T-cell (primary cell): ENCODE data around the gene MICU1. TPM values are rescaled to one million over a fixed set of nuclear protein-coding genes. Genes with fewer than 3 reads are reported as not detected.
A peak's percentile ranks its signal among the peaks of the same experiment; 100 is the strongest.

ENCODE experiments used
- ATAC-seq, 4 experiments: fragments of 200-7000 bp in 3 of 4; fragments of 150-1000 bp in 1 of 4; cut with Tn5 transposase; replicated peaks in 1 of 4; 1 replicate in 3 of 4; 2 replicates in 1 of 4; pipeline ENCODE4 v1.10.0; 2021; ENCODE audit warnings: moderate library complexity in 3 of 4, mild to moderate bottlenecking in 2 of 4, moderate number of reproducible peaks in 1 of 4
- CTCF ChIA-PET, 2 donors: fragments of 300-600 bp; sonication (Branson Sonifier 250); formaldehyde crosslinking; loops; one replicate each; lab custom pipeline; 2022; ENCODE audit warnings: antibody characterized with exemption in 2 of 2; lab: Charles Lee
- POLR2A ChIA-PET, 2 donors: fragments of 300-600 bp; sonication (Branson Sonifier 250); formaldehyde crosslinking; loops; one replicate each; lab custom pipeline; 2022; ENCODE audit warnings: antibody characterized with exemption in 2 of 2; lab: Charles Lee
- DNase-seq, 35 experiments: peaks; one replicate each; pipeline versions ENCODE4 v3.0.0 to v3.0.0-alpha.2; 2013 to 2023
- H3K27ac ChIP-seq: one replicate; pipeline ENCODE4 v1.5.1; 2013; ENCODE audit warnings: low read length
- H3K27me3 ChIP-seq, 2 experiments: replicated peaks in 1 of 2; 1 replicate in 1 of 2; 2 replicates in 1 of 2; pipeline versions ENCODE4 v1.6.1 to v1.7.0; 2013; ENCODE audit warnings: low read length in 1 of 2, mixed read lengths in 1 of 2; ENCODE audit not compliant: control insufficient read depth in 2 of 2, insufficient read depth in 2 of 2; ENCODE audit errors: extremely low read depth in 1 of 2
- H3K36me3 ChIP-seq, 2 donors: 1 replicate in 1 of 2; 2 replicates in 1 of 2; pipeline versions ENCODE4 v1.6.1 to v1.7.0; 2013; ENCODE audit warnings: low read length in 1 of 2; ENCODE audit not compliant: control insufficient read depth in 2 of 2, insufficient read depth in 1 of 2; ENCODE audit errors: extremely low read depth in 1 of 2
- H3K4me1 ChIP-seq, 2 experiments: 1 replicate in 1 of 2; 2 replicates in 1 of 2; pipeline versions ENCODE4 v1.6.1 to v1.7.0; 2013; ENCODE audit warnings: low read length in 2 of 2, mixed read lengths in 1 of 2; ENCODE audit not compliant: insufficient read depth in 2 of 2, control insufficient read depth in 1 of 2; ENCODE audit errors: extremely low read depth in 1 of 2
- H3K4me3 ChIP-seq, 2 donors: 1 replicate in 1 of 2; 2 replicates in 1 of 2; pipeline versions ENCODE4 v1.5.1 to v1.7.0; 2013; ENCODE audit warnings: mild to moderate bottlenecking in 2 of 2, low read length in 1 of 2, moderate library complexity in 1 of 2; ENCODE audit not compliant: control insufficient read depth in 1 of 2; ENCODE audit errors: extremely low read depth in 1 of 2
- H3K9me3 ChIP-seq: 2 replicates; pipeline ENCODE4 v1.7.0; 2013
- H3K27ac Mint-ChIP-seq, 2 donors: one replicate each; pipeline ENCODE4 v1.8.0; 2020 to 2021; ENCODE audit warnings: mild to moderate bottlenecking in 2 of 2, mixed read lengths in 2 of 2
- H3K27me3 Mint-ChIP-seq, 2 donors: one replicate each; pipeline ENCODE4 v1.8.0; 2021 to 2022; ENCODE audit warnings: mixed read lengths in 2 of 2
- H3K36me3 Mint-ChIP-seq: one replicate; pipeline ENCODE4 v1.8.0; 2021; ENCODE audit warnings: mixed read lengths
- H3K4me1 Mint-ChIP-seq, 3 donors: one replicate each; pipeline ENCODE4 v1.8.0; 2020 to 2022; ENCODE audit warnings: mixed read lengths in 3 of 3, mild to moderate bottlenecking in 1 of 3
- H3K4me3 Mint-ChIP-seq, 3 donors: one replicate each; pipeline ENCODE4 v1.8.0; 2020 to 2022; ENCODE audit warnings: mild to moderate bottlenecking in 3 of 3, mixed read lengths in 3 of 3, moderate library complexity in 3 of 3
- H3K9me3 Mint-ChIP-seq, 3 donors: one replicate each; pipeline ENCODE4 v1.8.0; 2020 to 2022; ENCODE audit warnings: mixed read lengths in 3 of 3
- WGBS: methylation state at CpG from one replicate; pipeline ENCODE4 v1.1.5; 2013; ENCODE audit warnings: missing lambda C conversion rate; ENCODE audit not compliant: insufficient coverage; 5-methylcytosine and 5-hydroxymethylcytosine counted together
- total RNA-seq, 35 experiments: library from RNA in 6 of 35; stranded (reverse) in 6 of 35; fragments of 120-200 nt in 1 of 35; gene quantifications; one replicate each; pipeline versions ENCODE4 v1.2.1 to v1.2.4 and lab custom pipeline; 2013 to 2026

The MICU1 gene
- total RNA-seq, 5 donors from 2014 or later (not counting 1 experiment from before 2014, with no cell fraction given) = 16.9 to 23.3 (median 19.9) TPM

DNA sequence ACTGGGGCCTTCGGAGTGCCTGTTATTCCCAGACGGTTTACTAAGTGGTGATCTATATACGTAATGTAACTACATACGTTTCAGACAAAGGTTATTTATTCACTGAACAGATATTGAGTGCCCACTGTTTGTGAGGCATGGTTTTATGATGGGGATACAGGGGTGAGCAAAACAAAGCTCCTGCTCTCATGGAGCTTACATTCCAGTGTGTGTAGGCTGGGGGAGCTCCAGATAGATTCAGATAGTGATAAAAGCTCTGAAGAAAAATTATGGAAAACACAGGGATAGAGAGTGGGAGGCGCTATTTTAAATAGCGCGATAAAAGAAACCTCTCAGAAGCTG is 270.7 kb downstream of the MICU1 start:
- H3K4me3 Mint-ChIP-seq = peak overlapping the region; percentile 94 to 98 (median 97)
- no peaks in the 10 kb centered on the region for H3K27me3 Mint-ChIP-seq
- H3K27ac Mint-ChIP-seq = peak overlapping the region; percentile 96 to 98
- H3K27me3 ChIP-seq = no peaks in the 10 kb centered on the region
- H3K4me3 ChIP-seq = peak overlapping the region; percentile 92 to 99
- CTCF ChIA-PET = interaction anchor here in 1 of 2 donors (0.5 to 0.6 kb wide), 2 partner anchors 146 to 224 kb away, joined by 3 read pairs; no protein-coding TSS in a partner anchor
- ATAC-seq (peak in 1 of 4 experiments; percentile 10), DNase-seq (no peak)
- H3K36me3 Mint-ChIP-seq = peaks cover 19% of the 10 kb centered on the region
- H3K9me3 Mint-ChIP-seq = no peaks in the 10 kb centered on the region
- peaks cover 0 to 8% of the 10 kb centered on the region in 2 donors for H3K36me3 ChIP-seq
- H3K4me1 ChIP-seq = peaks cover 6 to 28% of the 10 kb centered on the region in 2 experiments
- H3K27ac ChIP-seq = peak overlapping the region; percentile 97
- WGBS = no CpG with 5 or more reads among the region's 7 CpGs
- no peaks in the 10 kb centered on the region for H3K9me3 ChIP-seq
- H3K4me1 Mint-ChIP-seq = peaks cover 39 to 47% (median 43%) of the 10 kb centered on the region in 3 donors
- POLR2A ChIA-PET = interaction anchor here in 1 of 2 donors (0.8 kb wide), 1 partner anchor 275 kb away, joined by 4 read pairs; no protein-coding TSS in a partner anchor

DNA sequence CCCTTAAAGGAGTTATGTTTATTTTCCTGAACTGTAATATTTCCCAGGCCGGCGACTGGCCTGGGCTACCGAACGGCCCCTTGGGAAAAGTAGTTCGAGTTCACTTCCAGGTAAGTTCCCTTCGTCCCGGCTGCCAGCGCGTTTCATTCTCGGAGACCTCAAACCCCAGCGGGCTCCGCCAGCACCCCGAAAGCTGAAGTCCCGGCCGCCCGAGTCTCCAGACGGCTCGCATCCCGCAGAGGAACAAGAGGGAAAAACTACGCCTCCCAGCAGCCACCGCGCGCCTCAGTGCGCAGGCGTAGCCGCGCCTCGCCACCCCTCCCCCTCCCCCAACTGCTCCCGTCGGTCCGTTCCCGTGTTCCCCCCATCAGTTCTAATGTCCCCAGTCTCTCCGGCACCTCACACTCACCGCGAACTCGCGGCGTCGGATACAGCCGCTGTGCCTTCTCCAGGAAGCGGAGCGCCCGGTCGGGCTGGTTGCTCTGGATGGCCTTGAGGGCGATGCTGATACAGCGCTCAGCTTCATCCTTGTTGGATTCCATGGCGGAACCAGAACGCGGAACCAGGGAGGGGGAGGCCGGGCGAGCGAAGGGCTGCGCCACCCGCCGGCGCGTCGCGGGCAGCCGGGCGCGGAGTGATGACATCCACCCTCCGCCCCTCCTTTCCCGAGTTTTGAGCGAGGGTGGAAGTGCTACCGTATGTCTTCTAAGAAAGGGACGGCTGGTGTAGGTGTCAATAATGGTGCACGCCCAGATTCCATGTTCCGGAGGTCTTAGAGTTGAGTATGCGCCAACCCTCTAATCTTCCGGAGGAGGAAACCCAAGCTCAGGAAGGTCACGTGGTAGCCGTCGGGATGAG is 271.3 kb downstream of the MICU1 start, which contains the start of gene DNAJB12:
TSS of gene DNAJB12 (minus strand) at position 564 of the 858 bp plus-strand sequence. CDS start at position 542, 22 bp downstream.
- Mint-ChIP-seq H3K27ac (peak within 1 kb of the TSS; percentile 96 to 98), H3K4me1 (peaks cover 42 to 51% (median 47%) of the 10 kb centered on the region in 3 donors), H3K4me3 (peak within 1 kb of the TSS; percentile 94 to 98 (median 97)), H3K27me3 (no peaks in the 10 kb centered on the region), H3K9me3 (no peaks in the 10 kb centered on the region), H3K36me3 (peaks cover 23% of the 10 kb centered on the region)
- CTCF ChIA-PET = interaction anchor here in 1 of 2 donors (0.5 to 0.6 kb wide), 2 partner anchors 147 to 223 kb away, joined by 3 read pairs; no protein-coding TSS in a partner anchor
- Histone ChIP-seq H3K9me3 (no peaks in the 10 kb centered on the region), H3K27ac (peak within 1 kb of the TSS; percentile 97), H3K36me3 (peaks cover 0 to 14% of the 10 kb centered on the region in 2 donors), H3K4me1 (peaks cover 6 to 31% of the 10 kb centered on the region in 2 experiments), H3K27me3 (no peaks in the 10 kb centered on the region), H3K4me3 (peak within 1 kb of the TSS; percentile 92 to 99)
- under 1% methylated on average over 45 of the region's 74 CpGs for WGBS
- ATAC-seq (peak; percentile 81 to 85 (median 83)), DNase-seq (peak; percentile 83 to 95 (median 88))
- POLR2A ChIA-PET = interaction anchor here (0.6 to 0.8 kb wide), 3 partner anchors 21 to 274 kb away, joined by 3 to 4 read pairs (median 3); no protein-coding TSS in a partner anchor

DNA sequence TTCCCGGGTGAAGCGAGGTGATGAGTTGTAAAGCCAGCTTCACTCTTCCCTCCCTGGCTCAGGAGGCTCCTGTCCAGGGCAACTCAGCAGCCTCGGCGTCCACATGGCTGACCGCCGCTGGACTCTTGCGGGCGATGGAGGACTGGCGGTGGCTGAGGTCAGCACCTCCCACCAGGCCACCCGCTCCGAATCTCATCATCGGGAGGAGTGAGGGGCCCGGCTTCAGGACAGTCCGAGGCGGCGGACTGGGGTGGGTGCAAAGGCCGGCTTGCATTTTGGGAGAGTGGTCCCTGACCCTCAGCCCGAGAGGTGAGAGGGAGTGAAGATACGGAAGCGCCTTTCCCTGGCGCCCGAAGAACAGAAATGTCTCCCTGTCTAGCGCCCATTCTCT is 271.9 kb downstream of the MICU1 start:
- peak overlapping the region; percentile 97 for H3K27ac ChIP-seq
- peaks cover 48 to 56% (median 53%) of the 10 kb centered on the region in 3 donors for H3K4me1 Mint-ChIP-seq
- no peaks in the 10 kb centered on the region for H3K9me3 ChIP-seq
- ATAC-seq (no peak), DNase-seq (no peak)
- no peaks in the 10 kb centered on the region for H3K27me3 Mint-ChIP-seq
- ChIA-PET CTCF (no interaction called here), POLR2A (interaction anchor here in 1 of 2 donors (0.6 kb wide), 1 partner anchor 20 kb away, joined by 3 read pairs; no protein-coding TSS in a partner anchor)
- H3K4me3 Mint-ChIP-seq = peak overlapping the region; percentile 94 to 98 (median 97)
- peaks cover 0 to 19% of the 10 kb centered on the region in 2 donors for H3K36me3 ChIP-seq
- H3K4me1 ChIP-seq = peaks cover 6 to 31% of the 10 kb centered on the region in 2 experiments
- no peaks in the 10 kb centered on the region for H3K27me3 ChIP-seq
- peaks cover 29% of the 10 kb centered on the region for H3K36me3 Mint-ChIP-seq
- WGBS = 5% methylated on average over 4 of the region's 23 CpGs
- peak overlapping the region; percentile 92 to 99 for H3K4me3 ChIP-seq
- H3K9me3 Mint-ChIP-seq = no peaks in the 10 kb centered on the region
- peak overlapping the region; percentile 96 to 98 for H3K27ac Mint-ChIP-seq

DNA sequence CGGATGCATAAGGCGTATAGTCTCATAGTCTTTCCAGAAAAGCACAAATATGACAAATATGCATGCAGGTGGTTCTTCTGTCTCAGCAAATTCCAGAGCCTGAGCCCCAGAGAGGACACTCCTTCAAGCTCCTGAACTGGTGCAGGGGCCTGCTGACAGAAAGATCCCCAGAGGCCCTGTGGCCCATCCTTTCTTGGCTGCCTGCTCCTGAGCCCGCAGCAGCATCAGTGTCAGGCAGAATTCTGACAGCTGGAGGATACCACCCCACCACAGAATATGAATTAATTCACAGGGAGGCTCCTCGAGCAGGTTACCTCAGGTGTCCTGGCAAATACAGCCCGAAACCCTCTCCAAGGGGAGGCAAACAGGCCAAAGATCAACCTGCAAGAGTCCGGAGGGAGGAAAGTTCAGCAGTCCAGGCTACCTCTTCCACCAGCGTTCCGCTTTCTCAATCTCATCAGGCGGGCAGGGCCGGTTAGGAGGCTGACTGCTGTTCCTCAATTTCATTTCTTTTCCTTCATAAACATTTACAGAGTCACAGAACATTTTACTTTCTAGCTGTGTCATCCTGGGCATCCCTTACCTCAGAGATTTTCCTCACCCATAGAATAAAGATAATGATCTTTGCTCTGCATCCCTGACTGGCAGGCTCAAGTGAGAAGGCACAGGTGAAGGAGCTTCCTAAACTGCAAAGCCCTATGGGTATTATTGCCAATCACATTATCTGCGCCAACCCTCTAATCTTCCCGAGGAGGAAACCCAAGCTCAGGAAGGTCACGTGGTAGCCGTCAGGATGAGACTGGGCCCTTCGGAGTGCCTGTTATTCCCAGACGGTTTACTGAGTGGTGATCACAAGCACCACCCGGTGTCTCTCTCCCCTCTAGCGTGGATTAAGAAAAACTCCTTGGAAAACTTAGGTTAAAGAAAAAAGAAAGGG is 272.6 kb downstream of the MICU1 start:
- ChIA-PET CTCF (no interaction called here), POLR2A (interaction anchor here (0.6 kb wide), 2 partner anchors 19 to 742 kb away, joined by 3 read pairs; no protein-coding TSS in a partner anchor)
- Mint-ChIP-seq H3K4me3 (peak overlapping the region; percentile 94 to 98 (median 97)), H3K4me1 (peaks cover 48 to 60% (median 53%) of the 10 kb centered on the region in 3 donors), H3K36me3 (peaks cover 33% of the 10 kb centered on the region), H3K27ac (peak overlapping the region; percentile 96 to 98), H3K9me3 (no peaks in the 10 kb centered on the region), H3K27me3 (no peaks in the 10 kb centered on the region)
- ATAC-seq = no peak
- no peaks in the 10 kb centered on the region for H3K27me3 ChIP-seq
- H3K4me1 ChIP-seq = peaks cover 6 to 31% of the 10 kb centered on the region in 2 experiments
- no peak overlapping the region for H3K27ac ChIP-seq
- 91% methylated on average over 6 of the region's 18 CpGs for WGBS
- H3K36me3 ChIP-seq = peaks cover 5 to 26% of the 10 kb centered on the region in 2 donors
- H3K9me3 ChIP-seq = no peaks in the 10 kb centered on the region
- peak overlapping the region; percentile 92 to 99 for H3K4me3 ChIP-seq
- no peak for DNase-seq

DNA sequence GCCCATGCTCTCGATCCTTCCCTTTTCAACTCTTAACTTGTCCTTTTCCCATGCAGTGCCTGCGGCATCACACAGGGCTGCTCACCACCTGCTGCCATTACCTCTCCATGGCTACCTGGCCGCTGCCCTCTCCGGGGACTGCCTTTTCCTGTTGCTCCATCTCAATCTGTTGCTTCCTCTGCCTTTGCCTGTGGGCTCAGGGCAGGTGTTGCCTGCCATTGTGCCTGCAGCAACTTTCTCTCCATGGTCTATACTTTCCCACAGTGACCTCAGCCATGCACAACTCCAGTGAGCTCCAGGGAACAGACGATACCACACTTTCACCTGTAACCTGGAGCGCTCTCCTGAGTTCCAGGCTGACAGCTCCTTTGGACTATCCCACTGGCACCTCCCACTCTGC is 274.4 kb downstream of the MICU1 start:
- no peaks in the 10 kb centered on the region for H3K27me3 ChIP-seq
- H3K9me3 ChIP-seq = no peaks in the 10 kb centered on the region
- peaks cover 6 to 31% of the 10 kb centered on the region in 2 experiments for H3K4me1 ChIP-seq
- H3K36me3 ChIP-seq = peaks cover 8 to 33% of the 10 kb centered on the region in 2 donors
- CTCF ChIA-PET = interaction anchor here in 1 of 2 donors (0.5 kb wide), 1 partner anchor 744 kb away, joined by 4 read pairs; no protein-coding TSS in a partner anchor
- peak overlapping the region in 1 of 2 donors; percentile 24 for H3K27ac Mint-ChIP-seq
- no peaks in the 10 kb centered on the region for H3K9me3 Mint-ChIP-seq
- peaks cover 33% of the 10 kb centered on the region for H3K36me3 Mint-ChIP-seq
- POLR2A ChIA-PET = interaction anchor here in 1 of 2 donors (0.6 kb wide), 1 partner anchor 455 kb away, joined by 4 read pairs; no protein-coding TSS in a partner anchor
- H3K4me3 ChIP-seq = no peak overlapping the region
- WGBS = 95% methylated on average over 6 of the region's 6 CpGs
- H3K4me3 Mint-ChIP-seq = peak overlapping the region in 1 of 3 donors; percentile 4
- no peaks in the 10 kb centered on the region for H3K27me3 Mint-ChIP-seq
- H3K4me1 Mint-ChIP-seq = peaks cover 48 to 60% (median 53%) of the 10 kb centered on the region in 3 donors
- no peak overlapping the region for H3K27ac ChIP-seq
- ATAC-seq (no peak), DNase-seq (no peak)
